OCI-LY3 (cell line): ENCODE measurements around the gene ERC2.

Experiments
- H2AFZ ChIP-seq: fragments of 200-600, 300-600 bp; shearing (Covaris generic); 2 replicates; pipeline ENCODE4 v1.6.0; 2014; ENCODE audit warnings: antibody characterized with exemption, low read depth, low read length
- H3K27ac ChIP-seq: fragments of 200-600, 300-600 bp; sonication (generic); 2 replicates; pipeline ENCODE4 v1.5.1; 2014; ENCODE audit warnings: mild to moderate bottlenecking, low read length, moderate library complexity, mixed read lengths
- H3K27me3 ChIP-seq: fragments of 200-600, 300-600 bp; sonication (generic); 2 replicates; pipeline ENCODE4 v1.6.1; 2014; ENCODE audit warnings: low read depth, low read length, mixed read lengths
- H3K36me3 ChIP-seq: fragments of 200-600, 300-600 bp; sonication (generic); replicated peaks from 2 replicates; pipeline ENCODE3; 2014; ENCODE audit warnings: low read depth, low read length, mixed read lengths
- H3K4me1 ChIP-seq: fragments of 300-600, 200-600 bp; sonication (generic); 2 replicates; pipeline ENCODE4 v1.6.1; 2014; ENCODE audit warnings: low read length, mixed read lengths
- H3K4me2 ChIP-seq: fragments of 200-600, 300-600 bp; sonication (generic); 2 replicates; pipeline ENCODE4 v1.6.1; 2014; ENCODE audit warnings: low read length, mixed read lengths
- H3K4me3 ChIP-seq: fragments of 300-600, 200-600 bp; sonication (generic); 2 replicates; pipeline ENCODE4 v1.5.1; 2014; ENCODE audit warnings: antibody characterized with exemption, mild to moderate bottlenecking, low read length, moderate library complexity
- H3K79me2 ChIP-seq: fragments of 300-600, 200-600 bp; shearing (Covaris generic); 2 replicates; pipeline ENCODE4 v1.6.1; 2014; ENCODE audit warnings: mild to moderate bottlenecking, low read length, mixed read lengths
- H3K9ac ChIP-seq: fragments of 300-600, 200-600 bp; shearing (Covaris generic); 2 replicates; pipeline ENCODE4 v1.6.0; 2014; ENCODE audit warnings: mild to moderate bottlenecking, low read length, moderate library complexity
- H3K9me3 ChIP-seq: fragments of 200-600, 300-600 bp; shearing (Covaris generic); 2 replicates; pipeline ENCODE4 v1.6.1; 2014; ENCODE audit warnings: low read length, mixed read lengths; ENCODE audit not compliant: insufficient read depth
- H4K20me1 ChIP-seq: fragments of 200-600, 300-600 bp; sonication (generic); 2 replicates; pipeline ENCODE4 v1.6.1; 2016; ENCODE audit warnings: low read length, mixed read lengths; ENCODE audit not compliant: insufficient read depth
- EZH2phosphoT487 ChIP-seq: fragments of 200-600 bp; shearing (Covaris generic); IDR thresholded peaks from 2 replicates; pipeline ENCODE4 v1.6.1; 2018; ENCODE audit warnings: antibody characterized with exemption, mixed run types, low read depth
- TF ChIP-seq, protein P1 (sequence below): fragments of 200-600, 300-600 bp; sonication (generic); IDR thresholded peaks from 2 replicates; pipeline ENCODE4 v1.5.1; 2014; ENCODE audit warnings: antibody characterized with exemption, low read length, low read depth

Gene ERC2

DNA sequence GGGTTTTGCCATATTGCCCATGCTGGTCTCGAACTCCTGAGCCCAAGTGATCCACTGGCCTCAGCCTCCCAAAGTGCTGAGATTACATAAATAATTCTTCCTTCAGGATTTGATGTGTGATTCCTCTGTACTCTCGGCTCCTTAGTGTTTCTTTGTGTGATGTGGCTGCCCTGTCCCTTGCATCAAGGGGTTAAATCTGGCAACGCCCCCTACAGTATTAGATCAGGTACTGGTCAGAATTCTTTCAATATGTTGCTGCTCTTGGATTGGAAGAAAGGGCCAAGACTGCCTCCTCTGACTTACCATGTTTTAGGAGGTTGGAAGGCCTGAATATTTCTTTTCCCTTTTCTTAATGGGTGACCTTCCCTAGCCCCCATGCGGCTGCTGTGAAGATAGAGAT is 590.6 kb downstream of the ERC2 start:
- Histone ChIP-seq H3K36me3 (no peaks in the 10 kb centered on the region), H3K9ac (no peak overlapping the region), H3K27me3 (0 out of 2 replicates have a peak, but pooled peaks cover 6% of the 10 kb centered on the region), H4K20me1 (no peaks in the 10 kb centered on the region), H3K79me2 (no peaks in the 10 kb centered on the region), H3K4me2 (no peak overlapping the region), H3K4me1 (no peaks in the 10 kb centered on the region), H2AFZ (no peak overlapping the region), H3K27ac (no peak overlapping the region), H3K4me3 (no peak overlapping the region), H3K9me3 (no peaks in the 10 kb centered on the region)
- TF ChIP-seq EZH2phosphoT487: no peak
- TF ChIP-seq, protein P1, sequence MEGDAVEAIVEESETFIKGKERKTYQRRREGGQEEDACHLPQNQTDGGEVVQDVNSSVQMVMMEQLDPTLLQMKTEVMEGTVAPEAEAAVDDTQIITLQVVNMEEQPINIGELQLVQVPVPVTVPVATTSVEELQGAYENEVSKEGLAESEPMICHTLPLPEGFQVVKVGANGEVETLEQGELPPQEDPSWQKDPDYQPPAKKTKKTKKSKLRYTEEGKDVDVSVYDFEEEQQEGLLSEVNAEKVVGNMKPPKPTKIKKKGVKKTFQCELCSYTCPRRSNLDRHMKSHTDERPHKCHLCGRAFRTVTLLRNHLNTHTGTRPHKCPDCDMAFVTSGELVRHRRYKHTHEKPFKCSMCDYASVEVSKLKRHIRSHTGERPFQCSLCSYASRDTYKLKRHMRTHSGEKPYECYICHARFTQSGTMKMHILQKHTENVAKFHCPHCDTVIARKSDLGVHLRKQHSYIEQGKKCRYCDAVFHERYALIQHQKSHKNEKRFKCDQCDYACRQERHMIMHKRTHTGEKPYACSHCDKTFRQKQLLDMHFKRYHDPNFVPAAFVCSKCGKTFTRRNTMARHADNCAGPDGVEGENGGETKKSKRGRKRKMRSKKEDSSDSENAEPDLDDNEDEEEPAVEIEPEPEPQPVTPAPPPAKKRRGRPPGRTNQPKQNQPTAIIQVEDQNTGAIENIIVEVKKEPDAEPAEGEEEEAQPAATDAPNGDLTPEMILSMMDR: no peak; the same call in 1 of the 2 replicates

DNA sequence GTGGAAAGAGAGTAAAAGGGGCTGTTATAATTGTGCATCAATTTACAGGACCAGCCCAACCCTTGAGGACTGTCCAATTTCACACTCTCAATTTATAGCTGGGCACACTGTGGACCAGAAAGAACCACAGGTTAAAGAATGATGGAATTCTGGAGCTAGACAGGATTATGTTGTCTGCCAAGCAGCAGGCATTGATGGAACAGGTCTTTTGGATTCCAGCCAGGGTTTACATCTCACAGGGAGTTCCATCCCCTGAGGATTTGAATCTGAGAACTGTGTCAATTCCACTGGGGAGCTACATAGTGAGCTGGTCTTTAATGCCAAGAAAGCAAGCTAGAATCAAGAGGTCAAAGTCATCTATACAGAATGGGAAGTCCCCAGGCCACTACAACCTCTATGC is 591.7 kb downstream of the ERC2 start:
- Histone ChIP-seq H3K79me2 (no peaks in the 10 kb centered on the region), H3K9ac (no peak overlapping the region)
- TF ChIP-seq, protein P1: no peak
- no peak for TF ChIP-seq EZH2phosphoT487

DNA sequence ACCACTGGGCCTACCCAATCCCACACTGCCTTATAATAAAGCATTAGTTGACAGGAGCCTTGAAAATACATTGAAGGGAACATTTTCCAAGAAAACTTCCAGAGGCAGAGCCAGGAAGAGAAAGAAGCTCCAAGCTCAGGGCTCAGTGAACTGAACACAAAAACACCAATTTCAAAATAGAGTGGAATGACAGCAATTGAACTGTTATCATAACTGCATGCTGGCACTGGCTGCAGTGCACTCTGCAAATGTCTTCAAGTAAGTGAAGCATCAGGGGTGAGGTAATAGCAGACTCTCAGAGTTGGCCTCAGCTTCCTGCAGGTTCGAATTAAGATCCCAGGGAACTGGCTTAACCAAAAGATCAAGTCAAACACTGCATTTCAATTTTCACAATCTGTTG is 593.2 kb downstream of the ERC2 start:
- H4K20me1 ChIP-seq: no peaks in the 10 kb centered on the region
- H3K4me3 ChIP-seq: no peak overlapping the region
- no peaks in the 10 kb centered on the region for H3K36me3 ChIP-seq
- TF ChIP-seq, protein P1: no peak
- TF ChIP-seq EZH2phosphoT487: no peak
- no peaks in the 10 kb centered on the region for H3K9me3 ChIP-seq
- H3K9ac ChIP-seq: no peak overlapping the region
- no peak overlapping the region for H3K4me2 ChIP-seq
- H3K4me1 ChIP-seq: no peaks in the 10 kb centered on the region
- H3K27ac ChIP-seq: no peak overlapping the region
- H2AFZ ChIP-seq: no peak overlapping the region
- no peaks in the 10 kb centered on the region for H3K79me2 ChIP-seq
- peaks cover 12% of the 10 kb centered on the region; the same call in 1 of the 2 replicates for H3K27me3 ChIP-seq

More for the DNA sequence above, 591.7 kb downstream of the ERC2 start:
- H3K9me3 ChIP-seq: no peaks in the 10 kb centered on the region
- no peak overlapping the region; the same call in 1 of the 2 replicates for H2AFZ ChIP-seq
- H3K4me1 ChIP-seq: no peaks in the 10 kb centered on the region
- no peak overlapping the region for H3K4me3 ChIP-seq
- H4K20me1 ChIP-seq: no peaks in the 10 kb centered on the region
- no peaks in the 10 kb centered on the region for H3K36me3 ChIP-seq
- H3K27ac ChIP-seq: no peak overlapping the region
- no peak overlapping the region for H3K4me2 ChIP-seq
- H3K27me3 ChIP-seq: 0 out of 2 replicates have a peak, but pooled peaks cover 6% of the 10 kb centered on the region

DNA sequence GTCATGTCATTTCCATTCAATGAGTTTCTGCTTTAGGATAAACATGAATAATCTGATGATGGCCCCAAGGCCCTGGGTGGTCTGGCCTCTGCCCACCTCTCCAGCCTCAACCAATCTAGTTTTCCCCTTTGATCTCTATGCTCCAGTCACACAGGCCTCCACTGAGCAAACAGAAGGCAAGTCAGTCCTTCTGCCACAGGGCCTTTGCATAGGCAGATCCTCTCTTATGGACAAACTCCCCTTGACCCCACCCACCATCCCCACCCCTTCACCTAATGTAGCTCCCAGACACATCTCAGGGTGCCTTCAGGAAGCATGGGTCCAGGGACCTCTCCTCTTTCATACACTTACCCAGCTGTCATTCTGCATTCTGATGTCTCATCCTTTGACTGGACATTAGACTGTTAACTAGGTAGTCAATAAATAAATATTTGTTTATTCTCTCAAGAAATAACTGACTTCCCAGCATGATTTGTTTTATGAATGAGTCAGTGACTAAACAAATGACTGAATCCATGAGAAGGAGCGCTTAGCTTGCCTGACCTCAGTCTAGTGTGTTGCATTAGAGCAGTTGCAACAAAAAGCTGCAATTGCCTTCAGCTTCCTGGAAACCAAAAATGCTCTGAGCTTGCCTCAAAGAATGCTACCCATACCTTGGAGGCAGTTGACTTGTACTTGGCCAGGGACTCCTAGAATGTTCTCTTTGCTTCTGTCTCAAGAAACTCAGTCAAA is 594.6 kb downstream of the ERC2 start:
- Histone ChIP-seq H3K27ac (no peak overlapping the region), H4K20me1 (no peaks in the 10 kb centered on the region), H3K4me2 (no peak overlapping the region), H3K9ac (no peak overlapping the region), H3K36me3 (no peaks in the 10 kb centered on the region), H2AFZ (no peak overlapping the region), H3K27me3 (peaks cover 9% of the 10 kb centered on the region; the same call in 1 of the 2 replicates), H3K4me1 (no peaks in the 10 kb centered on the region), H3K79me2 (no peaks in the 10 kb centered on the region), H3K4me3 (no peak overlapping the region), H3K9me3 (no peaks in the 10 kb centered on the region)
- TF ChIP-seq, protein P1: no peak
- TF ChIP-seq EZH2phosphoT487: no peak
